DMS79 treated with DMSO at 0.1 percent for 48 hours (cell line): ENCODE results near the gene PBRM1.

Source experiments
- DNase-seq: peaks from one replicate; lab custom pipeline; 2025; lab: John Stamatoyannopoulos, UW

Gene PBRM1

GRCh38 chr3:52574056-52574965 is 111.4 kb downstream of the PBRM1 start:
- DNase-seq: no peak

GRCh38 chr3:52572221-52572620 is 113.5 kb downstream of the PBRM1 start:
- no peak for DNase-seq

GRCh38 chr3:52570076-52570475 is 115.6 kb downstream of the PBRM1 start:
- no peak for DNase-seq

GRCh38 chr3:52568069-52568468 is 117.6 kb downstream of the PBRM1 start:
- no peak for DNase-seq

- DNase-seq: no peak
These were observed 121.7 kb downstream of the PBRM1 start for GRCh38 chr3:52563984-52564383.

GRCh38 chr3:52561028-52561747 is 124.5 kb downstream of the PBRM1 start:
- no peak for DNase-seq

DNA sequence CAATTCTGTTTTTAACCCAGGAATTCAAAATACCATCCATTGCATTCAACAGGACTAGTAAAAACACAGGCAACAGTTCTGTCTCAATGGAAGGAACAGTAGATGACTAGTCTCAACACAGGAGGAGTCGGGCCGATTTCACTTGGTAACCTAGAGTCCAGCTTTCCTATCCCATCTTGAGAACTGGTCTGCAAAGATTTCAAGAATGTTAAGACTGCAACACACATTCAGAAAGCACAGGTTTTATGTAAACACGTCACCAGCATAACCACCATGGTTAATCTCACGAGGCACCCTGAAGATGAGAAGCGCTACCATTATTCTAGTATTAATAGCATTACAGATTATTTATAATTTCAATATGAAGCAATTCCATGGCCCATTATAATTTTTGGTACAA is 127.3 kb downstream of the PBRM1 start:
- DNase-seq: no peak

GRCh38 chr3:52557011-52557960 is 128.4 kb downstream of the PBRM1 start:
- no peak for DNase-seq

- no peak for DNase-seq
These were observed 130.7 kb downstream of the PBRM1 start for GRCh38 chr3:52555056-52555455.

- DNase-seq: peak; percentile 27
These were observed 131.5 kb downstream of the PBRM1 start for GRCh38 chr3:52554026-52554755.

DNA sequence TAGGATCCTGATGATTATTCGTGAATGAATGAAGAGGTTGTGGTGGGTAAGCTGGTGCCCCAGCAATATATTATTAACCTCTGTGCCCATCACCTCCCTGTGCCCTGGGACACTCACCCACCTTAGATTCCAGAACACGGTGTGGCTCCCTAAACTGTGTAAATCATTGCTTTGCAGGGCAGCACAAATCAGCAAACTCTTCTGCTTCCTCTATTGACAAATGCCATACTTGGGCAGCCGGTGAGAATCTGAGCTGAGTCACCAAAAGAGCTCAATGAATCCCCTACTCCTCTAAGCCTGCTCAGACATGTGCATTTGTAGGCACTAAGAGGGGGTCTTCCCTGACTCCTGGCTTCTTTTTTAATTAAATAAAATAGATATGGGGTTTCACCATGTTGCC is 133.6 kb downstream of the PBRM1 start:
- DNase-seq: no peak

GRCh38 chr3:52551118-52551517 is 134.6 kb downstream of the PBRM1 start:
- DNase-seq: no peak

DNA sequence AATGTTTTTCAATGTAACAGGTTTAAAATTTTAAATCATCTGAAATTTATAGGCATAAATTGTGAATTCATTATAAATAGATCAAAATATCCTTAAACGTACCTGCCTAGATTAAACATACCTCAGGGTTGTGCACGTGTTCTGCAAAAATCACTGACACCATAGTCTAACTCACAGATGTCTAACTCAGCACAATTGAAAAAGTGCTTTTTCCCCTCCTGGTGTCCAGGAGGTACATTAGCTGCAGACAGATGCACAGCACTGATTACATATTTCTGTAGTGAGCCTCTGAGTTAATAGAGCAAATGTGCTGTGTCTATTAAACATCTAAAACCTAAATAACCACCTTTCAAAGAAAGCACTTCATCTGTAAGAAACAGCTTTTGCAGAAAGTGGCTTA is 138.6 kb downstream of the PBRM1 start:
- no peak for DNase-seq

- no peak for DNase-seq
These were observed 139.4 kb downstream of the PBRM1 start for GRCh38 chr3:52546111-52546901.

- DNase-seq: no peak
These were observed 140.8 kb downstream of the PBRM1 start for GRCh38 chr3:52544937-52545336.

DNA sequence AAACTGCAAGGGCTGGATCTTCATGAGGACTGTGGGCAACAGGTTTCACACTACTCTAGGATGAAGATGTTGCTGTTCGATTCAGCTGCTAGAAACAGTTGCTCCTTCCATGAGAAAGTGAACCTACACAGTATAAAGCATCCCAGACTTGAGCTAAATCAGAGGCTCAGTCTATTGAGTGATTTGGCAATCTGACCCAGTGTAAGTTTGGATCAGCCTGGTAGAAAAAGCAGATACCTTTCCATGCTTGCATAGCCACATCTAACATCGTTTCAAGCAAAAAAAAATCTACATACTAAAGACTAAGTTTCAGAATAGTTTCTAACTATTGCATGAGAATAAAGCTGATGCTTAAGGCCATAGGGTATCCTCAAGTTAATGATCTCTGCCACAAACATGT is 144.7 kb downstream of the PBRM1 start:
- DNase-seq: no peak

DNA sequence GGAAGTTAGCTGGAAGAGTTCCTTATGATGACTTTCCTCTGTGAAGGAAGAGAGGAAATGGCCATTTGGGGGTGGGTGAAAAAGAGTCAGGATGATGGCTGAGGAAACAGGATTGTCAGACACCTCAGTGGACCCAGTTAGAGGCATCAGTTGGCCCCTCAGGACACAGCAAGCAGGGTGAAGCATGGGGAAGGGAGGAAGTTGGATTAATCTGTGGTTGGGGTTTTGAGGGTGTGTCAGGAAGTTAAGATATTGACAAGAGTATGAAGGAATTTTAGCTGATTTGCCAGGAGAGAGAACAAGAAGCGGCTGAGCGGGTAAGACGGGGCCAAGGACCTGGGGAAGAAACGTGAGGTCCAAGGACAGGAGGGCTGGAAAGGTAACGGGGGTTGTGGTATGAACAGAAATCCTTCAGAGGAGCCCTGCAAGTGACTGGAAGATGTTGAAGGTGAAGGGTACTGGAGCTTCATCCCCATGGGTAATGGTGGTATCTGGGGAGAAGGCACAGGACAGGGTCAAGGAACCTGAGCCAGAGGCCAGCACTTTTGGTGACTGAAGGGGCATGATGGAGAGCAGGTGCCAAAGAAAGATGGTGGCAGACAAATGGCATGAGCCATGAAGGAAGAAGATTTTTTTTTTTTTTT is 146.6 kb downstream of the PBRM1 start:
- no peak for DNase-seq

- DNase-seq: no peak
These were observed 147.8 kb downstream of the PBRM1 start for GRCh38 chr3:52537726-52538421.

GRCh38 chr3:52537165-52537620 is 148.5 kb downstream of the PBRM1 start:
- no peak for DNase-seq
